HEK293 (cell line): ENCODE measurements around the gene MAPK11.

ENCODE experiments used
- CTCF ChIA-PET: fragments of 350-600 bp; formaldehyde crosslinking; extraction: SDS; loops from one replicate; lab custom pipeline; 2021; ENCODE audit warnings: antibody characterized with exemption; lab: Yijun Ruan, JAX
- POLR2A ChIA-PET: fragments of 300-600 bp; formaldehyde crosslinking; extraction: SDS; loops from one replicate; lab custom pipeline; 2020; ENCODE audit warnings: antibody characterized with exemption, inconsistent platforms; lab: Yijun Ruan, JAX
- H3K27ac ChIP-seq: fragments of 200-500 bp; sonication (Bioruptor generic); 2 replicates; pipeline ENCODE4 v1.5.1; 2014; ENCODE audit warnings: low read depth, low read length, control low read depth, inconsistent platforms; ENCODE audit errors: extremely low read depth
- H3K36me3 ChIP-seq, 2 experiments: fragments of 200-500 bp in 1 of 2; sonication (Bioruptor generic) in 1 of 2; 1 replicate in 1 of 2; 2 replicates in 1 of 2; pipeline ENCODE4 v1.5.1; 2014 to 2017; ENCODE audit warnings: inconsistent platforms in 2 of 2, low read length in 2 of 2; ENCODE audit not compliant: control insufficient read depth in 2 of 2, insufficient read depth in 1 of 2
- H3K4me1 ChIP-seq: fragments of 200-500 bp; sonication (Bioruptor generic); 2 replicates; pipeline ENCODE4 v1.5.1; 2014; ENCODE audit warnings: mild to moderate bottlenecking, low read length, inconsistent platforms; ENCODE audit not compliant: control insufficient read depth, insufficient read depth
- H3K4me3 ChIP-seq: 2 replicates; pipeline ENCODE4 v1.5.1; 2011; ENCODE audit warnings: low read depth, mild to moderate bottlenecking, control low read depth, low read length, moderate library complexity
- H3K9me3 ChIP-seq: fragments of 200-500 bp; sonication (Bioruptor generic); 2 replicates; pipeline ENCODE4 v1.5.1; 2014; ENCODE audit warnings: low read depth, low read length, inconsistent platforms; ENCODE audit not compliant: control insufficient read depth, insufficient read depth
- BCL11A ChIP-seq: fragments of 450-650 bp; formaldehyde crosslinking; IDR thresholded peaks from 2 replicates; pipeline ENCODE4 v1.5.1; 2016; ENCODE audit warnings: low read depth, missing biosample characterization, missing genetic modification characterization
- BCL11B ChIP-seq: fragments of 450-650 bp; formaldehyde crosslinking; IDR thresholded peaks from 2 replicates; pipeline ENCODE4 v1.5.1; 2016; ENCODE audit warnings: low read depth, missing biosample characterization, missing genetic modification characterization
- GLIS1 ChIP-seq: fragments of 450-650 bp; formaldehyde crosslinking; IDR thresholded peaks from 2 replicates; pipeline ENCODE4 v1.5.1; 2016; ENCODE audit warnings: missing biosample characterization, missing genetic modification characterization
- GLIS2 ChIP-seq: fragments of 450-650 bp; formaldehyde crosslinking; IDR thresholded peaks from 2 replicates; pipeline ENCODE4 v1.5.1; 2016; ENCODE audit warnings: missing biosample characterization, missing genetic modification characterization
- HOXC10 ChIP-seq: sonication (generic); formaldehyde crosslinking; IDR thresholded peaks from 2 replicates; pipeline ENCODE4 v1.8.1; 2023; ENCODE audit warnings: mild to moderate bottlenecking, missing genetic modification reagents
- KLF9 ChIP-seq: fragments of 450-650 bp; formaldehyde crosslinking; IDR thresholded peaks from 2 replicates; pipeline ENCODE4 v1.5.1; 2016; ENCODE audit warnings: missing biosample characterization, missing genetic modification characterization, low read depth
- MEIS1 ChIP-seq: sonication (generic); formaldehyde crosslinking; IDR thresholded peaks from 2 replicates; pipeline ENCODE4 v1.8.1; 2022; ENCODE audit warnings: missing genetic modification reagents, mild to moderate bottlenecking, borderline replicate concordance
- PATZ1 ChIP-seq: fragments of 450-650 bp; formaldehyde crosslinking; IDR thresholded peaks from 2 replicates; pipeline ENCODE4 v1.5.1; 2016; ENCODE audit warnings: missing biosample characterization, missing genetic modification characterization
- TCF7L2 ChIP-seq: IDR thresholded peaks from 2 replicates; pipeline ENCODE4 v1.6.1; 2011; ENCODE audit warnings: low read depth, mild to moderate bottlenecking, inconsistent platforms, low read length, moderate library complexity, borderline replicate concordance
- TRIM28 ChIP-seq: IDR thresholded peaks from 2 replicates; pipeline ENCODE4 v1.6.1; 2011; ENCODE audit warnings: low read length, control low read depth, borderline replicate concordance
- YY1 ChIP-seq: fragments of 450-650 bp; formaldehyde crosslinking; IDR thresholded peaks from 2 replicates; pipeline ENCODE4 v1.5.1; 2018; ENCODE audit warnings: missing biosample characterization, missing genetic modification characterization
- ZBTB26 ChIP-seq: fragments of 450-650 bp; formaldehyde crosslinking; optimal IDR thresholded peaks from 2 replicates; pipeline ENCODE3; 2016; ENCODE audit warnings: missing biosample characterization, mild to moderate bottlenecking, missing genetic modification characterization
- ZBTB6 ChIP-seq: fragments of 450-650 bp; formaldehyde crosslinking; IDR thresholded peaks from 2 replicates; pipeline ENCODE4 v1.5.1; 2017; ENCODE audit warnings: missing biosample characterization, missing genetic modification characterization
- ZBTB8A ChIP-seq: fragments of 450-650 bp; formaldehyde crosslinking; IDR thresholded peaks from 2 replicates; pipeline ENCODE4 v1.5.1; 2016; ENCODE audit warnings: missing biosample characterization, missing genetic modification characterization
- ZNF121 ChIP-seq: fragments of 450-650 bp; formaldehyde crosslinking; IDR thresholded peaks from 2 replicates; pipeline ENCODE4 v1.5.1; 2016; ENCODE audit warnings: missing biosample characterization, missing genetic modification characterization
- ZNF24 ChIP-seq: fragments of 450-650 bp; formaldehyde crosslinking; IDR thresholded peaks from 2 replicates; pipeline ENCODE4 v1.5.1; 2016; ENCODE audit warnings: missing biosample characterization, missing genetic modification characterization
- ZNF311 ChIP-seq: fragments of 450-650 bp; formaldehyde crosslinking; IDR thresholded peaks from 2 replicates; pipeline ENCODE4 v1.5.1; 2017; ENCODE audit warnings: missing biosample characterization, missing genetic modification characterization, borderline replicate concordance
- ZNF391 ChIP-seq: fragments of 450-650 bp; formaldehyde crosslinking; IDR thresholded peaks from 2 replicates; pipeline ENCODE4 v1.5.1; 2016; ENCODE audit warnings: low read depth, missing biosample characterization, missing genetic modification characterization, borderline replicate concordance
- ZNF394 ChIP-seq: fragments of 450-650 bp; formaldehyde crosslinking; IDR thresholded peaks from 2 replicates; pipeline ENCODE4 v1.5.1; 2016; ENCODE audit warnings: missing biosample characterization, missing genetic modification characterization, mild to moderate bottlenecking, moderate library complexity, borderline replicate concordance
- ZNF404 ChIP-seq: fragments of 450-650 bp; formaldehyde crosslinking; IDR thresholded peaks from 2 replicates; pipeline ENCODE4 v1.5.1; 2017; ENCODE audit warnings: missing biosample characterization, missing genetic modification characterization
- ZNF416 ChIP-seq: fragments of 450-650 bp; formaldehyde crosslinking; IDR thresholded peaks from 2 replicates; pipeline ENCODE4 v1.5.1; 2016; ENCODE audit warnings: missing biosample characterization, missing genetic modification characterization
- ZNF530 ChIP-seq: fragments of 450-650 bp; formaldehyde crosslinking; IDR thresholded peaks from 2 replicates; pipeline ENCODE4 v1.5.1; 2016; ENCODE audit warnings: low read depth, missing biosample characterization, missing genetic modification characterization
- ZNF645 ChIP-seq: fragments of 450-650 bp; formaldehyde crosslinking; IDR thresholded peaks from 2 replicates; pipeline ENCODE4; 2016; ENCODE audit warnings: missing biosample characterization, missing genetic modification characterization
- ZNF654 ChIP-seq: fragments of 450-650 bp; formaldehyde crosslinking; IDR thresholded peaks from 2 replicates; pipeline ENCODE4 v1.5.1; 2016; ENCODE audit warnings: low read depth, missing biosample characterization, missing genetic modification characterization
- ZNF658 ChIP-seq: fragments of 450-650 bp; formaldehyde crosslinking; IDR thresholded peaks from 2 replicates; pipeline ENCODE4; 2016; ENCODE audit warnings: missing biosample characterization, missing genetic modification characterization
- ZNF660 ChIP-seq: fragments of 450-650 bp; IDR thresholded peaks from 2 replicates; pipeline ENCODE4 v1.5.1; 2018; ENCODE audit warnings: missing biosample characterization, mild to moderate bottlenecking, missing genetic modification characterization
- ZNF76 ChIP-seq: fragments of 450-650 bp; formaldehyde crosslinking; IDR thresholded peaks from 2 replicates; pipeline ENCODE4; 2016; ENCODE audit warnings: low read depth, missing biosample characterization, missing genetic modification characterization, borderline replicate concordance
- ZNF776 ChIP-seq: fragments of 450-650 bp; formaldehyde crosslinking; IDR thresholded peaks from 2 replicates; pipeline ENCODE4 v1.5.0; 2017; ENCODE audit warnings: missing biosample characterization, missing genetic modification characterization, borderline replicate concordance
- ZNF830 ChIP-seq: fragments of 450-650 bp; IDR thresholded peaks from 2 replicates; pipeline ENCODE4 v1.5.0; 2018; ENCODE audit warnings: missing biosample characterization, missing genetic modification characterization, low read depth, mild to moderate bottlenecking, moderate library complexity
- ZXDB ChIP-seq: fragments of 450-650 bp; formaldehyde crosslinking; IDR thresholded peaks from 2 replicates; pipeline ENCODE4 v1.5.1; 2016; ENCODE audit warnings: missing biosample characterization, missing genetic modification characterization

MAPK11 gene

GRCh38 chr22:50306753-50307749, 36.9 kb upstream of the MAPK11 start, which contains the start of gene PLXNB2 (continued):
- TF ChIP-seq ZNF391 (tag by site-specific recombination) (no peak), BCL11A (tag by site-specific recombination) (no peak), TRIM28 (no peak), ZNF404 (tag by site-specific recombination) (no peak), HOXC10 (peak; percentile 51; the same call in 1 of the 2 replicates), GLIS2 (tag by site-specific recombination) (peak; percentile 88), ZNF416 (tag by site-specific recombination) (no peak), ZNF24 (no peak), BCL11B (tag by site-specific recombination) (0 out of 2 replicates have a peak, but pooled peaks have one; percentile 26), ZNF776 (tag by site-specific recombination) (no peak), ZNF830 (no peak), ZNF654 (tag by site-specific recombination) (no peak), ZNF311 (tag by site-specific recombination) (no peak), ZBTB6 (tag by site-specific recombination) (no peak), PATZ1 (tag by site-specific recombination) (peak; percentile 51), ZNF658 (tag by site-specific recombination) (no peak), ZXDB (peak; percentile 38; the same call in 1 of the 2 replicates), YY1 (tag by site-specific recombination) (peak; percentile 12; the same call in 1 of the 2 replicates), ZBTB26 (tag by site-specific recombination) (peak; percentile 77), MEIS1 (CRISPR knock-in tag) (0 out of 2 replicates have a peak, but pooled peaks have one; percentile 24)

- CTCF ChIA-PET, result interaction anchor here (0.9 to 2.5 kb wide), 10 partner anchors 9 to 66 kb away, joined by 3 to 18 read pairs (median 4); partner anchors contain the start of gene DENND6B
- peak overlapping the region; percentile 98 for H3K27ac ChIP-seq
- POLR2A ChIA-PET, result interaction anchor here (0.6 to 4.7 kb wide), 16 partner anchors 9 to 253 kb away, joined by 3 to 37 read pairs (median 6); partner anchors contain the start of genes DENND6B, HDAC10, MAPK12 and TUBGCP6
- H3K9me3 ChIP-seq, result no peaks in the 10 kb centered on the region
- peaks cover 21% of the 10 kb centered on the region for H3K4me1 ChIP-seq
- peaks cover 0 to 32% of the 10 kb centered on the region in 2 experiments; a peak in 1 of 3 replicates for H3K36me3 ChIP-seq
- peak overlapping the region; percentile 89 for H3K4me3 ChIP-seq
- TF ChIP-seq ZNF121 (tag by site-specific recombination), result 0 out of 2 replicates have a peak, but pooled peaks have one; percentile 44
- no peak for TF ChIP-seq TCF7L2
- peak; percentile 18; the same call in 1 of the 2 replicates for TF ChIP-seq KLF9 (tag by site-specific recombination)
- no peak for TF ChIP-seq ZNF530
- TF ChIP-seq ZBTB8A (tag by site-specific recombination), result peak; percentile 74
- TF ChIP-seq ZNF394 (tag by site-specific recombination), result peak; percentile 63; the same call in 1 of the 2 replicates
- no peak for TF ChIP-seq ZNF645
- peak; percentile 97 for TF ChIP-seq GLIS1
- peak; percentile 83; the same call in 1 of the 2 replicates for TF ChIP-seq ZNF660
- TF ChIP-seq ZNF76, result peak; percentile 44; the same call in 1 of the 2 replicates
Measured at GRCh38 chr22:50305923-50306566, 35.9 kb upstream of the MAPK11 start.
